GM12878 (cell line): ENCODE data around the gene GOT2.

Experiments
- BCL11A ChIP-seq: IDR thresholded peaks from 2 replicates; pipeline ENCODE4 v1.6.1; 2011; ENCODE audit warnings: low read depth, low read length
- NR2C1 ChIP-seq: fragments of 450-650 bp; IDR thresholded peaks from 2 replicates; pipeline ENCODE4 v1.6.1; 2017; ENCODE audit warnings: antibody characterized with exemption, mild to moderate bottlenecking, moderate library complexity
- POLR2A ChIP-seq: IDR thresholded peaks from 2 replicates; pipeline ENCODE4 v1.6.1; 2011; ENCODE audit warnings: low read depth, mild to moderate bottlenecking, low read length
- POLR2AphosphoS5 ChIP-seq: IDR thresholded peaks from 2 replicates; pipeline ENCODE4 v1.6.1; 2011; ENCODE audit warnings: mild to moderate bottlenecking, low read length, inconsistent platforms
- TBL1XR1 ChIP-seq: IDR thresholded peaks from 2 replicates; pipeline ENCODE4 v1.6.1; 2012; ENCODE audit warnings: low read depth, low read length, improper control_type of control experiment
- TF ChIP-seq, protein P1 (sequence below): IDR thresholded peaks from 2 replicates; pipeline ENCODE4 v1.6.1; 2012; ENCODE audit warnings: low read depth, low read length, improper control_type of control experiment
- TF ChIP-seq, protein P2 (sequence below), 3 experiments: IDR thresholded peaks in 2 of 3; conservative IDR thresholded peaks in 1 of 3; 2 replicates each; pipeline ENCODE4 v1.5.1; 2011; ENCODE audit warnings: low read depth in 3 of 3, low read length in 3 of 3, mild to moderate bottlenecking in 3 of 3, control low read depth in 2 of 3, moderate library complexity in 2 of 3, inconsistent platforms in 1 of 3, mixed read lengths in 1 of 3; ENCODE audit not compliant: control insufficient read depth in 2 of 3, insufficient read depth in 1 of 3; ENCODE audit errors: extremely low read depth in 1 of 3
- TF ChIP-seq, protein P3 (sequence below): IDR thresholded peaks from 2 replicates; pipeline ENCODE4 v1.6.1; 2012; ENCODE audit warnings: low read depth, low read length, improper control_type of control experiment
- TF ChIP-seq, protein P4 (sequence below): fragments of 450-650 bp; IDR thresholded peaks from 2 replicates; pipeline ENCODE4 v1.6.1; 2018; ENCODE audit warnings: borderline replicate concordance, mild to moderate bottlenecking; ENCODE audit not compliant: partially characterized antibody
- TF ChIP-seq, protein P5 (sequence below): IDR thresholded peaks from 2 replicates; pipeline ENCODE4 v1.6.1; 2011; ENCODE audit warnings: low read depth, mild to moderate bottlenecking, low read length, moderate library complexity, borderline replicate concordance; ENCODE audit errors: extremely low read depth

DNA sequence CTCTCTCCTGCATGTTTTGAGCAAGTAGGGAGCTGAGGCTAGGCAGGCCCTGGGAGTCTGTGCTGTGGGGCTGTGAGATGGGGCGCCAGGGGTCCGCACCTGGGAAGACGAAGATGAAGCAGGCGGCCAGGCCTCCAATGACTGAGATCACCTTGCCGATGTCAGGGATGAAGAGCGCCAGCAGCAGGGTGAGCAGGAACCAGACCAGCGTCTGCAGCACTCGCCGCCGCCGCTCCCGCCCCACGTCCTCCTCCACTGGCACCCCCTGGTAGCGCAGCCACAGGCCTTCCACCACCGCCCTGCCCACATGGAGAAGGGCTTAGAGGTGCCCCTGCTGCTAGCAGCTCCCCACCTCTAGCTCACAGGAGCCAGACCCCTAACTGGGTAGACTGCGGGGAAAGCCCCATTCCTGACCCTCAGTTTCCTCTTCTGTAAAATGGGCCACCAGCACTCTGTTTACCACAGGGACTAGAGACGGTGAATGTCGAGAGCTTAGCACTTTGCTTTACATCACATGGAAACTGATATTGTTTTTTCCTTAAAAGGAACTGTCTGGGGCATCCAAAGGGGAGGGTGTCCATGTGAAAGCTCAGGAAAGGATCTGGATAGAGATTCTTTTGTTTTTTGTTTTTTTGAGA is 63.1 kb downstream of the GOT2 start:
- no peak for TF ChIP-seq BCL11A
- no peak for TF ChIP-seq TBL1XR1
- no peak for TF ChIP-seq POLR2AphosphoS5
- no peak for TF ChIP-seq POLR2A
- TF ChIP-seq, protein P1, sequence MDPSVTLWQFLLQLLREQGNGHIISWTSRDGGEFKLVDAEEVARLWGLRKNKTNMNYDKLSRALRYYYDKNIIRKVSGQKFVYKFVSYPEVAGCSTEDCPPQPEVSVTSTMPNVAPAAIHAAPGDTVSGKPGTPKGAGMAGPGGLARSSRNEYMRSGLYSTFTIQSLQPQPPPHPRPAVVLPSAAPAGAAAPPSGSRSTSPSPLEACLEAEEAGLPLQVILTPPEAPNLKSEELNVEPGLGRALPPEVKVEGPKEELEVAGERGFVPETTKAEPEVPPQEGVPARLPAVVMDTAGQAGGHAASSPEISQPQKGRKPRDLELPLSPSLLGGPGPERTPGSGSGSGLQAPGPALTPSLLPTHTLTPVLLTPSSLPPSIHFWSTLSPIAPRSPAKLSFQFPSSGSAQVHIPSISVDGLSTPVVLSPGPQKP, result no peak
- TF ChIP-seq, protein P2, sequence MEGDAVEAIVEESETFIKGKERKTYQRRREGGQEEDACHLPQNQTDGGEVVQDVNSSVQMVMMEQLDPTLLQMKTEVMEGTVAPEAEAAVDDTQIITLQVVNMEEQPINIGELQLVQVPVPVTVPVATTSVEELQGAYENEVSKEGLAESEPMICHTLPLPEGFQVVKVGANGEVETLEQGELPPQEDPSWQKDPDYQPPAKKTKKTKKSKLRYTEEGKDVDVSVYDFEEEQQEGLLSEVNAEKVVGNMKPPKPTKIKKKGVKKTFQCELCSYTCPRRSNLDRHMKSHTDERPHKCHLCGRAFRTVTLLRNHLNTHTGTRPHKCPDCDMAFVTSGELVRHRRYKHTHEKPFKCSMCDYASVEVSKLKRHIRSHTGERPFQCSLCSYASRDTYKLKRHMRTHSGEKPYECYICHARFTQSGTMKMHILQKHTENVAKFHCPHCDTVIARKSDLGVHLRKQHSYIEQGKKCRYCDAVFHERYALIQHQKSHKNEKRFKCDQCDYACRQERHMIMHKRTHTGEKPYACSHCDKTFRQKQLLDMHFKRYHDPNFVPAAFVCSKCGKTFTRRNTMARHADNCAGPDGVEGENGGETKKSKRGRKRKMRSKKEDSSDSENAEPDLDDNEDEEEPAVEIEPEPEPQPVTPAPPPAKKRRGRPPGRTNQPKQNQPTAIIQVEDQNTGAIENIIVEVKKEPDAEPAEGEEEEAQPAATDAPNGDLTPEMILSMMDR (IDR thresholded peaks at IDR 0.05 in 2 of 3, conservative IDR thresholded peaks at IDR 0.05 in 1 of 3; ENCODE audit: control insufficient read depth in 2 of 3, extremely low read depth in 1 of 3, insufficient read depth in 1 of 3, low read depth in 3 of 3, low read length in 3 of 3), result no peak
- no peak for TF ChIP-seq NR2C1
- TF ChIP-seq, protein P3, sequence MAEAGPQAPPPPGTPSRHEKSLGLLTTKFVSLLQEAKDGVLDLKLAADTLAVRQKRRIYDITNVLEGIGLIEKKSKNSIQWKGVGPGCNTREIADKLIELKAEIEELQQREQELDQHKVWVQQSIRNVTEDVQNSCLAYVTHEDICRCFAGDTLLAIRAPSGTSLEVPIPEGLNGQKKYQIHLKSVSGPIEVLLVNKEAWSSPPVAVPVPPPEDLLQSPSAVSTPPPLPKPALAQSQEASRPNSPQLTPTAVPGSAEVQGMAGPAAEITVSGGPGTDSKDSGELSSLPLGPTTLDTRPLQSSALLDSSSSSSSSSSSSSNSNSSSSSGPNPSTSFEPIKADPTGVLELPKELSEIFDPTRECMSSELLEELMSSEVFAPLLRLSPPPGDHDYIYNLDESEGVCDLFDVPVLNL, result no peak
- TF ChIP-seq, protein P4, sequence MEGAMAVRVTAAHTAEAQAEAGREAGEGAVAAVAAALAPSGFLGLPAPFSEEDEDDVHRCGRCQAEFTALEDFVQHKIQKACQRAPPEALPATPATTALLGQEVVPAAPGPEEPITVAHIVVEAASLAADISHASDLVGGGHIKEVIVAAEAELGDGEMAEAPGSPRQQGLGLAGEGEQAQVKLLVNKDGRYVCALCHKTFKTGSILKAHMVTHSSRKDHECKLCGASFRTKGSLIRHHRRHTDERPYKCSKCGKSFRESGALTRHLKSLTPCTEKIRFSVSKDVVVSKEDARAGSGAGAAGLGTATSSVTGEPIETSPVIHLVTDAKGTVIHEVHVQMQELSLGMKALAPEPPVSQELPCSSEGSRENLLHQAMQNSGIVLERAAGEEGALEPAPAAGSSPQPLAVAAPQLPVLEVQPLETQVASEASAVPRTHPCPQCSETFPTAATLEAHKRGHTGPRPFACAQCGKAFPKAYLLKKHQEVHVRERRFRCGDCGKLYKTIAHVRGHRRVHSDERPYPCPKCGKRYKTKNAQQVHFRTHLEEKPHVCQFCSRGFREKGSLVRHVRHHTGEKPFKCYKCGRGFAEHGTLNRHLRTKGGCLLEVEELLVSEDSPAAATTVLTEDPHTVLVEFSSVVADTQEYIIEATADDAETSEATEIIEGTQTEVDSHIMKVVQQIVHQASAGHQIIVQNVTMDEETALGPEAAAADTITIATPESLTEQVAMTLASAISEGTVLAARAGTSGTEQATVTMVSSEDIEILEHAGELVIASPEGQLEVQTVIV, result no peak
- TF ChIP-seq, protein P5, sequence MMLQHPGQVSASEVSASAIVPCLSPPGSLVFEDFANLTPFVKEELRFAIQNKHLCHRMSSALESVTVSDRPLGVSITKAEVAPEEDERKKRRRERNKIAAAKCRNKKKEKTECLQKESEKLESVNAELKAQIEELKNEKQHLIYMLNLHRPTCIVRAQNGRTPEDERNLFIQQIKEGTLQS, result no peak
